Measurements from ENCODE around the gene RENBP.

DNA sequence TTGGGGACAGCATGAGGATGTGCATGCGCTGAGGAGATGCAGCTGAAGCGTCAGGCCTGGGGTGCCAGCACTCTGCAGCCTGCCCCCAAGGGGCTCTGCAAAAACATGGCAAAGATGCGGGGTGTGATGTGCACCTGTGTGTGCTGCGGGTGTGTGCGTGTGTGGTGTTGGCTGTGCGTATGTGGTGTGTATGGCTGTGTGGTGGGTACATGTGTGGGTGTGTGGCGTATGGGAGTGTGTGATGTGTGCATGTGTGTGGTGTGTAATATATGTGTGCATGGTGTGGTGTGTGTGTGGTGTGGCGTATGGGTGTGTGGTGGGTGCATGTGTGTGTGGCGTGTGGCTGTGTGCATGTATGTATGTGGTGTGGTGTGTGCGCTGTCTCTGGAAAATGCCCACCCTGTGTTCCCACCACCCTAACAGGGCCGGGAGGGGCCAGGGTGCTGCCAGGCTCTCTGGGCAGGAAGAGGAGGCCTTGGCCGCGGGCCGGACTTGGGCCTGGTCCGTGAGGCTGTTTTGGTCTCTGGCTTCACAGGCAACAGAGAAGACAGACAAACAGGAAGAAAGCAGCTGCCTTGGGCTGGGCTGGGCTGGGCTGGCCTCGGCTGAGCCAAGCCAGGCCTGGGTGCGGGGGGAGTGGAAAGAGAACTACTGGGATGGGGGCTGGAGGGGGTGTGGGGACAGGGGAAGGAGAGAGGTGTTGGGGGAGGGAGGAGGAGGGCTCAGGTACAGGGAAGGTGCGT is 41.0 kb downstream of the RENBP start:
- TF ChIP-seq, protein P1, sequence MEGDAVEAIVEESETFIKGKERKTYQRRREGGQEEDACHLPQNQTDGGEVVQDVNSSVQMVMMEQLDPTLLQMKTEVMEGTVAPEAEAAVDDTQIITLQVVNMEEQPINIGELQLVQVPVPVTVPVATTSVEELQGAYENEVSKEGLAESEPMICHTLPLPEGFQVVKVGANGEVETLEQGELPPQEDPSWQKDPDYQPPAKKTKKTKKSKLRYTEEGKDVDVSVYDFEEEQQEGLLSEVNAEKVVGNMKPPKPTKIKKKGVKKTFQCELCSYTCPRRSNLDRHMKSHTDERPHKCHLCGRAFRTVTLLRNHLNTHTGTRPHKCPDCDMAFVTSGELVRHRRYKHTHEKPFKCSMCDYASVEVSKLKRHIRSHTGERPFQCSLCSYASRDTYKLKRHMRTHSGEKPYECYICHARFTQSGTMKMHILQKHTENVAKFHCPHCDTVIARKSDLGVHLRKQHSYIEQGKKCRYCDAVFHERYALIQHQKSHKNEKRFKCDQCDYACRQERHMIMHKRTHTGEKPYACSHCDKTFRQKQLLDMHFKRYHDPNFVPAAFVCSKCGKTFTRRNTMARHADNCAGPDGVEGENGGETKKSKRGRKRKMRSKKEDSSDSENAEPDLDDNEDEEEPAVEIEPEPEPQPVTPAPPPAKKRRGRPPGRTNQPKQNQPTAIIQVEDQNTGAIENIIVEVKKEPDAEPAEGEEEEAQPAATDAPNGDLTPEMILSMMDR (conservative IDR thresholded peaks at IDR 0.05) = no peak
- TF ChIP-seq ZFX (IDR thresholded peaks at IDR 0.05) = no peak
